Measurements from ENCODE around the gene ALK. TPM values are rescaled to one million over a fixed set of nuclear protein-coding genes. Genes with fewer than 3 reads are reported as not detected.

The ALK gene
- total RNA-seq, 4 donors from 2014 or later = 0.08 to 0.40 (median 0.28) TPM

DNA sequence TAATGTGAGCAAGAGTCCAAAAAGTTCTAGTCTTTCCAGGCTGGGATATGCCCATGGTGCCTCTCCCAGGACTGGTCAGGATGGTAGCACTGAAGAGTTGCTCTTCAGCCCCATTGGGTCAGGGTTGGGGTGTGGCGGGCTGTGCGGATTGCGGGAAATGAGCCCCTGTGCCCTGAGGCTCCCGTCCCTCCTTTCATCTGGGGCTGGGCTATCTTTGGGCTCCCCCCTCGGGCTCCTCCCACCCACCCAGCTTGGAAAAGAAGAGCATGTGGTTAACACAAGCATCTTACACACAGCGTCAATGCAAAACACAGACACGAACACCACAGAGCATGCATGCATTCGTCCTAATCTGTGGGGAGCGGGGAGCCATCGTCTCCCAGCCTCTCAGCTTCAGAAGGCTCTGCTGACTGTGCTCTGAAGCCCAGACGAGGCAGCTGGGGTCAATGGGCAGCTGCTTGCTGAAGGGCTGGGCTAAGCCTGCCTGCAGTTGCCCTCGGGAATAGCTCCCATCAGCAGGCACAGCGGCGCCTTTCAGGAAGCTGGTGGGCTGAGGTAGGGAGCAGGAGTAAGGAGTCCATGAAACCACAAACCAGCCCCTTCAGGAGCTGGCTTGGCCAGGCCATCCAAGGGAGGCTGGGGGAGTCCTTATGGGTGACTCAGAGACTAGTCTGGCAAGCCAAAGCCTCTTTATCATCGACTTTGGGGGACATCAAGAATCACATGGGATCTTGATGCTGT lies 693.3 kb downstream of the ALK start:
- no peaks in the 10 kb centered on the region for H3K9me3 ChIP-seq
- H3K36me3 ChIP-seq = no peaks in the 10 kb centered on the region
- peaks cover 6 to 25% of the 10 kb centered on the region in 2 donors for H3K4me1 ChIP-seq
- no peaks in the 10 kb centered on the region for H3K27me3 ChIP-seq
- no peak overlapping the region for H3K27ac ChIP-seq
- intact Hi-C loops (cut with DNase I) = no loop called here
- no peak for DNase-seq
- WGBS, 2 donors = 62 to 75% methylated on average over 15 of the region's 15 CpGs
- H3K4me3 ChIP-seq (replicated peaks in 1 of 3) = no peak overlapping the region
- TF ChIP-seq, protein P1, sequence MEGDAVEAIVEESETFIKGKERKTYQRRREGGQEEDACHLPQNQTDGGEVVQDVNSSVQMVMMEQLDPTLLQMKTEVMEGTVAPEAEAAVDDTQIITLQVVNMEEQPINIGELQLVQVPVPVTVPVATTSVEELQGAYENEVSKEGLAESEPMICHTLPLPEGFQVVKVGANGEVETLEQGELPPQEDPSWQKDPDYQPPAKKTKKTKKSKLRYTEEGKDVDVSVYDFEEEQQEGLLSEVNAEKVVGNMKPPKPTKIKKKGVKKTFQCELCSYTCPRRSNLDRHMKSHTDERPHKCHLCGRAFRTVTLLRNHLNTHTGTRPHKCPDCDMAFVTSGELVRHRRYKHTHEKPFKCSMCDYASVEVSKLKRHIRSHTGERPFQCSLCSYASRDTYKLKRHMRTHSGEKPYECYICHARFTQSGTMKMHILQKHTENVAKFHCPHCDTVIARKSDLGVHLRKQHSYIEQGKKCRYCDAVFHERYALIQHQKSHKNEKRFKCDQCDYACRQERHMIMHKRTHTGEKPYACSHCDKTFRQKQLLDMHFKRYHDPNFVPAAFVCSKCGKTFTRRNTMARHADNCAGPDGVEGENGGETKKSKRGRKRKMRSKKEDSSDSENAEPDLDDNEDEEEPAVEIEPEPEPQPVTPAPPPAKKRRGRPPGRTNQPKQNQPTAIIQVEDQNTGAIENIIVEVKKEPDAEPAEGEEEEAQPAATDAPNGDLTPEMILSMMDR (IDR thresholded peaks at IDR 0.05) = no peak
- no peak for TF ChIP-seq POLR2A (IDR thresholded peaks at IDR 0.05)

DNA sequence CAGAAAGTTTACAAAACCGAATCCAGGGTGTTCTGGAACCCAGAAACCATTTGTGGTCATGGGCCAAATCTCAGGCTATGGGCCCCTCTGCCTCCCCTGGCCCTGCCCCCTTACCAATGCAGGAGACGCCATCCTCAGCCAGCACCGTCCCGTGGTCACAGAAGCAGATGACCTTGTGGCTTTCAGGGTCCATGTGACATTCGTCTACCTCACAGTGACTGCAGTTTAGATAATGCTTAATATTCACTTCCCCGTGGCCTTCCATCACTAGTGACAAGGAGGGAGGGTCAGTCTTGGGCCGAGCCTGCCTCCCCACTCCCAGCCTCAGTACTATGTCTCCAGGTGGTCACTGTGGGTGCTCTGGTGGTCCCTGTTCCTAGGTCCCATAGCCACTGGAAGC lies 694.6 kb downstream of the ALK start:
- H3K4me1 ChIP-seq = peaks cover 5 to 16% of the 10 kb centered on the region in 2 donors
- no peak overlapping the region for H3K4me3 ChIP-seq (replicated peaks in 1 of 3)
- DNase-seq = no peak
- no peak overlapping the region for H3K27ac ChIP-seq
- intact Hi-C loops (cut with DNase I) = no loop called here
- WGBS, 2 donors = 80 to 88% methylated on average over 3 to 7 of the region's 7 CpGs
- no peaks in the 10 kb centered on the region for H3K36me3 ChIP-seq
- no peaks in the 10 kb centered on the region for H3K27me3 ChIP-seq
- no peaks in the 10 kb centered on the region for H3K9me3 ChIP-seq
- TF ChIP-seq POLR2A (IDR thresholded peaks at IDR 0.05) = no peak
- TF ChIP-seq, protein P1 (IDR thresholded peaks at IDR 0.05) = no peak

GRCh38 chr2:29226375-29226774 lies 695.0 kb downstream of the ALK start:
- no peak for DNase-seq
- Histone ChIP-seq H3K36me3 (no peaks in the 10 kb centered on the region), H3K9me3 (no peaks in the 10 kb centered on the region), H3K4me1 (peaks cover 7 to 16% of the 10 kb centered on the region in 2 donors), H3K27me3 (no peaks in the 10 kb centered on the region), H3K27ac (no peak overlapping the region), H3K4me3 (replicated peaks in 1 of 3) (no peak overlapping the region)
- 82 to 88% methylated on average over 3 of the region's 3 CpGs for WGBS, 2 donors
- intact Hi-C loops (cut with DNase I) = no loop called here
- TF ChIP-seq POLR2A (IDR thresholded peaks at IDR 0.05) = no peak
- TF ChIP-seq, protein P1 (IDR thresholded peaks at IDR 0.05) = no peak

GRCh38 chr2:29225814-29226213 lies 695.6 kb downstream of the ALK start:
- no peaks in the 10 kb centered on the region for H3K36me3 ChIP-seq
- intact Hi-C loops (cut with DNase I) = no loop called here
- 79 to 88% methylated on average over 8 of the region's 8 CpGs for WGBS, 2 donors
- no peak overlapping the region for H3K27ac ChIP-seq
- no peaks in the 10 kb centered on the region for H3K27me3 ChIP-seq
- TF ChIP-seq, protein P1 (IDR thresholded peaks at IDR 0.05) = no peak
- TF ChIP-seq POLR2A (IDR thresholded peaks at IDR 0.05) = no peak
- H3K9me3 ChIP-seq = no peaks in the 10 kb centered on the region
- DNase-seq = no peak
- no peak overlapping the region for H3K4me3 ChIP-seq (replicated peaks in 1 of 3)
- peaks cover 8 to 21% of the 10 kb centered on the region in 2 donors for H3K4me1 ChIP-seq

GRCh38 chr2:29224693-29225551 lies 696.5 kb downstream of the ALK start:
- H3K4me1 ChIP-seq = peaks cover 10 to 25% of the 10 kb centered on the region in 2 donors
- 86 to 90% methylated on average over 16 to 17 of the region's 17 CpGs for WGBS, 2 donors
- H3K27me3 ChIP-seq = no peaks in the 10 kb centered on the region
- no peak overlapping the region for H3K27ac ChIP-seq
- no peaks in the 10 kb centered on the region for H3K36me3 ChIP-seq
- no peak for TF ChIP-seq POLR2A (IDR thresholded peaks at IDR 0.05)
- TF ChIP-seq, protein P1 (IDR thresholded peaks at IDR 0.05) = no peak
- H3K4me3 ChIP-seq (replicated peaks in 1 of 3) = no peak overlapping the region
- intact Hi-C loops (cut with DNase I) = no loop called here
- H3K9me3 ChIP-seq = no peaks in the 10 kb centered on the region
- no peak for DNase-seq

Measured in thyroid gland (tissue), 4 donors.